PC-3 (cell line): Measurements from ENCODE around the gene NAP1L4. TPM values are rescaled to one million over a fixed set of nuclear protein-coding genes. Genes with fewer than 3 reads are reported as not detected.

ENCODE experiments used
- ATAC-seq: fragments of 200-7000 bp; cut with Tn5 transposase; 2 replicates; pipeline ENCODE4 v1.9.1; 2020; ENCODE audit warnings: mild to moderate bottlenecking, moderate library complexity
- BruUV-seq: library from RNA; stranded (reverse); fragments of 400-500 nt; replicated peaks from 2 replicates; lab custom pipeline; 2021; lab: Mats Ljungman, UMichigan
- CTCF ChIA-PET: fragments of 300-600 bp; sonication (Branson Sonifier 250); formaldehyde crosslinking; loops from one replicate; lab custom pipeline; 2022; ENCODE audit warnings: antibody characterized with exemption; lab: Charles Lee
- POLR2A ChIA-PET: fragments of 300-600 bp; sonication (Branson Sonifier 250); formaldehyde crosslinking; loops from one replicate; lab custom pipeline; 2022; ENCODE audit warnings: antibody characterized with exemption; ENCODE audit not compliant: unreplicated experiment; lab: Charles Lee
- DNase-seq: peaks from one replicate; pipeline ENCODE4 v3.0.0-alpha.2; 2015
- H2AFZ ChIP-seq: fragments of 300-600 bp; sonication (generic); 2 replicates; pipeline ENCODE4 v1.6.0; 2016; ENCODE audit warnings: antibody characterized with exemption, low read length
- H3F3A ChIP-seq: fragments of 300-600 bp; sonication (generic); one replicate; pipeline ENCODE4 v1.6.0; 2017; ENCODE audit warnings: antibody characterized with exemption, low read length, control low read depth, mild to moderate bottlenecking; ENCODE audit not compliant: unreplicated experiment
- H3K27ac ChIP-seq: fragments of 300-600 bp; sonication (generic); 2 replicates; pipeline ENCODE4 v1.5.1; 2016; ENCODE audit warnings: mild to moderate bottlenecking, low read length
- H3K27me3 ChIP-seq: fragments of 300-600 bp; sonication (generic); 2 replicates; pipeline ENCODE4 v1.6.1; 2016; ENCODE audit warnings: low read length, mixed read lengths
- H3K36me3 ChIP-seq: fragments of 300-600 bp; sonication (generic); 2 replicates; pipeline ENCODE4 v1.6.1; 2016; ENCODE audit warnings: low read depth, mixed run types, low read length, mixed read lengths
- H3K4me1 ChIP-seq: fragments of 300-600 bp; sonication (generic); 2 replicates; pipeline ENCODE4 v1.5.1; 2016; ENCODE audit warnings: low read length; ENCODE audit not compliant: insufficient read depth
- H3K4me2 ChIP-seq: fragments of 300-600 bp; sonication (generic); 2 replicates; pipeline ENCODE4 v1.6.0; 2016; ENCODE audit warnings: low read length
- H3K4me3 ChIP-seq: fragments of 300-600 bp; sonication (generic); 2 replicates; pipeline ENCODE4 v1.5.1; 2016; ENCODE audit warnings: mild to moderate bottlenecking, low read length, mixed read lengths
- H3K79me2 ChIP-seq: fragments of 300-600 bp; sonication (generic); 2 replicates; pipeline ENCODE4 v1.6.1; 2017; ENCODE audit warnings: low read length, mixed read lengths
- H3K9ac ChIP-seq: fragments of 300-600 bp; sonication (generic); 2 replicates; pipeline ENCODE4 v1.6.0; 2016; ENCODE audit warnings: mild to moderate bottlenecking, low read length
- H3K9me2 ChIP-seq: fragments of 300-600 bp; sonication (generic); replicated peaks from 2 replicates; pipeline ENCODE4 v1.6.1; 2016; ENCODE audit warnings: mixed run types, low read length, mixed read lengths
- H3K9me3 ChIP-seq: fragments of 300-600 bp; sonication (generic); 2 replicates; pipeline ENCODE4 v1.6.1; 2016; ENCODE audit warnings: low read length, mixed read lengths
- H4K20me1 ChIP-seq: fragments of 300-600 bp; sonication (generic); 2 replicates; pipeline ENCODE4 v1.6.1; 2016; ENCODE audit warnings: low read length, mixed read lengths
- CTCF ChIP-seq: fragments of 300-600 bp; sonication (generic); conservative IDR thresholded peaks from 2 replicates; pipeline ENCODE4 v1.5.1; 2017; ENCODE audit warnings: antibody characterized with exemption, low read depth, mild to moderate bottlenecking, low read length
- EZH2 ChIP-seq: fragments of 300-600 bp; sonication (generic); IDR thresholded peaks from one replicate; pipeline ENCODE4 v1.6.1; 2017; ENCODE audit warnings: antibody characterized with exemption, mild to moderate bottlenecking, low read length; ENCODE audit not compliant: unreplicated experiment
- EZH2phosphoT487 ChIP-seq: fragments of 300-600 bp; sonication (generic); IDR thresholded peaks from 2 replicates; pipeline ENCODE4 v1.6.1; 2018; ENCODE audit warnings: mild to moderate bottlenecking, antibody characterized with exemption, low read length, borderline replicate concordance
- intact Hi-C: fragments of 100-400 bp; cut with micrococcal nuclease; formaldehyde crosslinking; loops from 2 replicates; pipeline ENCODE4 v1.9.0; 2023
- total RNA-seq: library from RNA; depleted of rRNA; stranded (reverse); fragments of >200 nt; gene quantifications from 2 replicates; pipeline ENCODE4 v1.2.3, GENCODE V29; 2014

Gene NAP1L4
- total RNA-seq, 1 experiment from 2014 or later = 115 TPM

DNA sequence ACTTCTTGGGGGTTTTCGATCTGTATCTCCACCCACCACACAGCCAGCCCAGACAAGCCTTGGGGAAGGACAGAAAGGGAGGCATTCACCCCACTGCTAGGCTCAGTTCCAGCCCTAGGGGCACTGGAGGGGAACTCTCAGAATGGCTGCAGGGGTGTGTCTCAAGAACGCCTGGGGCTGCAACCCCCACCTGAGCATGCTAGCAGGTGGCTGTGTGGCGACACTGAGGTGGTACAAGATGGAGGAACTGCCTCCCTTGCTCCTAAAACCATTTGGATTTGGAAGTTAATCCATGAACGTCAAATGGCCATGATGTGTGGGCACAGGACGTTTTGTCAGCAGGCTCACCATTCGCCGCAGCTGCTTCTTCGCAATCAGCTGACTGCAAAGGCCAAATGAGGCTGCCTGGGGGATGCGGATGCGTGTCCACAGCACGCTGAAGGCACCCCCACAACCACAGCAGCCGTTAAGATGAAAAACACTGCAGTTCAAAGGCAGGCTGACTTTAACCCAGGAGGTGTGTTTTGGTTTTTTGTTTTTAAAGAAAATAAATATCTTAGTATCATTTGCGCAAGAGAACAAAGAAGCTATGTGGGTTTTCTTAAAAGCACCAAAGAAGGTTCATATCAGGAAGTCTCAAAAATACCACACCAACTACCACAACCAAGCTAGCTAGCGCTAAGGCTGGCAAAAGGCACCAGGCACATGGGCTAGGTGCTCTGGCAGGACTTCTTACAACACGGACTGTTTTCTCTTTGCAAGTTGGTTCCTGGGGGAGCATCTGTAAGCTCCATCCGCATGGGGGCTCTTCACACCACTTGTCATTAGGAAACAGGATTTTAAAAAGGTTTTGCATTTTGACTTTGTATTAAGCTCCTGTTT is 22.2 kb upstream of the NAP1L4 start:
- ATAC-seq = no peak
- Histone ChIP-seq H3K36me3 (peaks cover 13% of the 10 kb centered on the region; the same call in 1 of the 2 replicates), H3F3A (no peaks in the 10 kb centered on the region), H4K20me1 (no peaks in the 10 kb centered on the region), H3K4me3 (no peak overlapping the region), H2AFZ (no peak overlapping the region), H3K27ac (no peak overlapping the region), H3K9me3 (no peaks in the 10 kb centered on the region), H3K9ac (no peak overlapping the region), H3K4me1 (no peaks in the 10 kb centered on the region), H3K27me3 (no peaks in the 10 kb centered on the region), H3K9me2 (no peaks in the 10 kb centered on the region), H3K4me2 (no peak overlapping the region), H3K79me2 (no peaks in the 10 kb centered on the region)
- no peak for DNase-seq
- BruUV-seq = no TSS peak
- no peak for TF ChIP-seq EZH2phosphoT487
- TF ChIP-seq CTCF = no peak
- no peak for TF ChIP-seq EZH2
- intact Hi-C loops = no loop called here
- POLR2A ChIA-PET = interaction anchor here (0.6 kb wide), 1 partner anchor 669 kb away, joined by 5 read pairs; no protein-coding TSS in a partner anchor
- CTCF ChIA-PET = no interaction called here

DNA sequence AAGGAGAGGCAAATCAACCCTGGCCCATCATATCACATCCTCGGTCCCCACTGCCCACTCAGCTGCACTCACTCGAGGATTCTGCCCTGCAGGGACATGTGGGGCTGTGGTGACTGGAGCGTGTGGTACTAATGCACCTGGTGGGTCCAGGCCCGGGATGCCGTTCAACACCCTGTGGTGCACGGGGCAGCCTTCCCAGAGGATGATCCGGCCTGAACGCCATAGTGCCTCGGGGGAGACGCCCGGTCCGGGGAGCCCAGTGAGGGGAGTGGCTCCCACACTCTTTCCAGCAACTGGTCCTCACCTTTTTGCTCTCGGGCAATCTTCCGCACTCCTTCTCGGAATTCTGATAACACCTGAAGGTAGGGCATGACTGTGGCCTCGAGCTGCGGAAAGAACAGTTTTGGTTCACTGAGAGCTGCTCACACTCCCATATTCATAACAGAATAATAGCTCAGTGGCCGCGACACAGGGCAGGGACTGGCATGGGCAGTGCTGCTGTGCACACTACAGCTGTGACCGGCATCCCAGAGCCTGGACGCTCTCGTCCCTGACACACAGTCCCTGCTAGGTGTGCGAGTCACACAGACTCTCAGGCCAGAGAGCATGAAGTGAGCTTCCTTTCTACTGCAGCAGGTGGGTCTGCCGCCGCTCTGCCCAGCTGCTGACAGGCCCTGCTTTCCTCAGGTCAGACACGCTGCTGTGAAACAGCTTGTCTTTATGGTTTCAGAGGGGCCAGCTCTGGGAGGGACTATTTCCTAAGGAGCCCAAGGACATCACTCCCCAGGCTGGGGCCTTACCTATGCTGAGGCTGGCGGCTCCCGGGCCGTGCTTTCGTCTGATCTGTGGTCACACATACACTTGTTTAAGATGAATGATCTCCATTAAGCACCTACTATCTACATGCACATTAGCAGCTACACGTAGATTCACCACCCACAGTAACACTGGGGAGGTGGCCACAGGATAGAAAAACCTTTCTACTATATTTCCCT is 20.1 kb upstream of the NAP1L4 start:
- Histone ChIP-seq H3F3A (no peaks in the 10 kb centered on the region), H3K4me3 (no peak overlapping the region), H3K9me2 (no peaks in the 10 kb centered on the region), H3K36me3 (peaks cover 10% of the 10 kb centered on the region; the same call in 1 of the 2 replicates), H2AFZ (no peak overlapping the region), H3K4me1 (no peaks in the 10 kb centered on the region), H3K9me3 (no peaks in the 10 kb centered on the region), H3K9ac (no peak overlapping the region), H3K4me2 (no peak overlapping the region), H3K27me3 (no peaks in the 10 kb centered on the region), H3K27ac (no peak overlapping the region), H3K79me2 (no peaks in the 10 kb centered on the region), H4K20me1 (no peaks in the 10 kb centered on the region)
- no peak for ATAC-seq
- ChIA-PET POLR2A (no interaction called here), CTCF (no interaction called here)
- BruUV-seq = no TSS peak
- intact Hi-C loops = no loop called here
- TF ChIP-seq EZH2phosphoT487 = no peak
- TF ChIP-seq CTCF = no peak
- no peak for TF ChIP-seq EZH2
- no peak for DNase-seq
